GM08714 (cell line): ENCODE results near the gene GRIA4.

Experiments used
- H3K4me3 ChIP-seq: fragments of 200-500 bp; sonication (Bioruptor generic); 2 replicates; pipeline ENCODE4 v1.5.1; 2014; ENCODE audit warnings: mild to moderate bottlenecking, low read length, inconsistent platforms
- ZNF274 ChIP-seq: IDR thresholded peaks from 2 replicates; pipeline ENCODE4 v1.6.1; 2012; ENCODE audit warnings: mild to moderate bottlenecking, low read depth, low read length

Gene GRIA4

GRCh38 chr11:105673089-105673488, 63.2 kb downstream of the GRIA4 start:
- no peak for TF ChIP-seq ZNF274
- H3K4me3 ChIP-seq: no peak overlapping the region

DNA sequence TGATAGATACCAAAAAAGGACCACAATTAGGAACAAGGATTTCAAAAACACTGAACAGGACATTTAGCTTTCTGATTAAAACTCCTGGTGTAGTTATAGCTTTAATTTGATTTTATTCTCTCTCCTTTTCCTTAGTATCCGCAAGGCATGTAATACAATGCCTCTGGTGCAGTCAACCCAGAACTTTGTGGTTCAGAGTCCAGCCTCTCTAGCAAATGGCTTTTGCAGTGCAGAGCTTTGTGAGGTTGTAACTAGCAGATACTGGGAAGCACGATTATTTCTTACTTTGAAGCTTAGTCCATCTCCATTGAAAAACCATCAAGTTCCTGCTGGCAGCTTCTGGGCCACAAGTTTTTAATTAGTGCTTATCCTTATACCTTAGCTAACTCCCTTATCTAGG, 79.8 kb downstream of the GRIA4 start:
- TF ChIP-seq ZNF274: no peak

GRCh38 chr11:105690467-105690866, 80.6 kb downstream of the GRIA4 start:
- TF ChIP-seq ZNF274: no peak
- no peak overlapping the region for H3K4me3 ChIP-seq

More for the DNA sequence above, 79.8 kb downstream of the GRIA4 start:
- H3K4me3 ChIP-seq: no peak overlapping the region

DNA sequence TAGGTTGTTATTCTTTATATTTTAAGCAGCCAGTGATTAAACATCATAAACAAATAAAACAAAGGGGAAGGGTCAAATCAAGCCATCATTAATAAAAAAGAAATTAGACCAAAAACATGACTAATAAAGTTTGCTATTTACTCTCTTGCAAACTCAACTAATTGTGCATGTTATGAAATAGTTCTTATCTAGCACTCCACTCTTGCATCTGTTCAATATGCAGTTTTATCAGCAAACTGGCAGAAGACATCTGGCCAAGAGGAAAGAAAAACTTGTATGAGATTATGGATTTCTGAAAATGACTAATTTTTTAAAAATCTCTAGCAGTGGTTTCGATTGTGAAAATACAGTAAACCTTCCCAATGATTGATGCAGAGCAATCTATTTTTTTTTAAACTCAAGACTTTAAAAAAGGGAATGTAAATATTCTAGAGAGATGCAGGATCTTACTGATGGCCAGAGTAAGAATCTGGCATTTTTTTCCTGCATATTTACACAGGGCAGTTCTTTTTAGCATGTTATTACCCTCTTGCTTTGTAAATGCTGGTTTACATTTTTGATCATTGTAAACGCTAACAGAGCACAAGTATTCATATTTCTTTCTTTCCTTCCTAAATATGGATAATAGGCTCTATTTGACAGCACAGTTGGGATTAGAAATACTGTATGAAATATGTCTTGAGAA, 83.3 kb downstream of the GRIA4 start:
- no peak overlapping the region for H3K4me3 ChIP-seq
- TF ChIP-seq ZNF274: no peak

GRCh38 chr11:105696000-105696399, 86.1 kb downstream of the GRIA4 start:
- no peak overlapping the region for H3K4me3 ChIP-seq
- TF ChIP-seq ZNF274: no peak

DNA sequence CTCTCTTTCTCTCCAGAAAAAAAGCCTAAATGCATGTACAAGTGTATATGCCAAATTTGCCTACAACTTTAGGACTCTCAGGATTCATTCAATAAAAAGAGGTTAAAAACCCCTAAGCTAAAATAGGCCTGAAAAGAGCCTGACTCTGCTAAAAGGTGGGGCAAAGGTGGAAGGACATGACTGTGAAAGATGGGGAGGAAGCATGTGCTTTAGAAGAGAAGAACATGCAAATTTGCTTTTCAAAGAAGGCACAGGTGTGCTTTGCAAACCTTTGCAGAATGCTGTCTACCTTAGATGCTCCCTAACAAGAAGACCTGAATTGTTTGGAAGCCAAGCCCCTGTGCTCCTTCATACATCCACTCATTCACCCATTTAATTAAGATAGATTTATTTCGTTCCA, 87.4 kb downstream of the GRIA4 start:
- no peak for TF ChIP-seq ZNF274

GRCh38 chr11:105699203-105699602, 89.3 kb downstream of the GRIA4 start:
- H3K4me3 ChIP-seq: no peak overlapping the region
- TF ChIP-seq ZNF274: no peak

More for the DNA sequence above, 87.4 kb downstream of the GRIA4 start:
- H3K4me3 ChIP-seq: no peak overlapping the region

DNA sequence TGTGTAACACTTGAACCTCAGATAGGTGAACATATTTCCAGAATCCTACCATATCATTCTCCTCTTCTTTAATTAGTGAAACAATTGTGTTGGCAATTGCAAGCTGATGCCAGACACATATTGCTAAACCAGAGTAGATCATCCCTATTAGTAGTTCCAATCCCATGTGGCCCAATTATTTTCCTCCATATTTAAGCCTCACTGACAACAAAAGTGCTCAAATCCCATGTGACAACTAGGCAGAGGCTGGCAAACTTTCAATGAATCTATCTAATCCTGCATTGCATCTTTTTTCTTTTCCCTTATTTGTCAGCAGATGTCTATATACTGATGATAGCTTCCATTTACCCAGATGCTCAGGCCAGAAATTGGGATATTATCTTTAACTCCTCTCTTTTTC, 90.4 kb downstream of the GRIA4 start:
- no peak overlapping the region for H3K4me3 ChIP-seq
- TF ChIP-seq ZNF274: no peak

DNA sequence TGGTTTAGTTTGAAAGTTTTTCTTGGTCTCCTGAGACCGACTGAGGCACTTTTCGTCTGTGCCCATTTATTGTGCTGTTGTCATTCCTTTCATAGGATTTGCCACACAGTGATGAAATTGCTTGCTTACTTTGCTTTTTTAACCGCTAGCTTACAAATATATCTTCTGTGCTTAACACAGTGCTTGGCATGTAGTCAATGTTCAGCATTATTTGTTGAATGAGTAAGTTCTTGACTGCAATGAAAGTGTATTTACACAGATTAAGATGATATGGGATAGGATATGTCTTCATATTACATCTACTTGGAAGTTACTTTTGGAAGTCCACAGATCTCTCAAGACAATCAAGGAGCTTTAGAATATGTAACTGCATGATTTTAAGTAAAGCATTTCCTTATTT, 91.2 kb downstream of the GRIA4 start:
- no peak for TF ChIP-seq ZNF274

DNA sequence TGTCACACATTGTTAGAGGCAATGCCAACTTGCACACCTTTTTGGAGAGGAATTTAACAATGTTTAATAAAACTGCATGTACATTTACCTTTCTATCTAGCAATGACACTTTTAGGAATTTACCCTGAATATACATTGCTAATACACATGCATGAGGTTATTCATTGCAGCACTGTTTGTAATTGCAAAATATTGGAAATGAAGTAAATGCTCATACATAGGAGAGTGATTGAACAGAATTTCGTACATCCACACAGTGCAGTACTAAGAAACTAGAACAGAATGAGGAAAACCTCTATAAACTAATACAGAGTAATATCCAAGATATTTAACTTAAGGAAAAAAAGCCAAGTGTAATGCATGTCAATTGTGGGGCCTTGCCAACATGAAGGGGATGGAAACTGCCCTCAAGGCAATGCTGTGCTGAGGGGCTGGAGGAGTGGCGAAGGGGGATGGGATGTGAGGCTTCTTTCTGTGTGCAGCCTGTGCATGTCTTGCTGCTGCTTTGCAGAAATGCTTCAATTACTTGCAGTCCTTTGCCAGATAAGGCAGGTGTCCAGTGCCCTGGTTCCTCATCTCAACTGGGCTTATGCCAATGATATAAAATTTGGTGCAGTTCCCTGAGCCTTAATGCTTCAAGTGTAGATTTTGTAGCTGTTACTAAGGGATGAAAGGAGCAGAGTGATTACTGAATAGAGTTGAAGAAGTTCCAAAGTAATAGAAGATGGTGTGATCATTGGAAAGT, 96.1 kb downstream of the GRIA4 start:
- TF ChIP-seq ZNF274: no peak
- no peak overlapping the region for H3K4me3 ChIP-seq

More for the DNA sequence above, 91.2 kb downstream of the GRIA4 start:
- H3K4me3 ChIP-seq: no peak overlapping the region

DNA sequence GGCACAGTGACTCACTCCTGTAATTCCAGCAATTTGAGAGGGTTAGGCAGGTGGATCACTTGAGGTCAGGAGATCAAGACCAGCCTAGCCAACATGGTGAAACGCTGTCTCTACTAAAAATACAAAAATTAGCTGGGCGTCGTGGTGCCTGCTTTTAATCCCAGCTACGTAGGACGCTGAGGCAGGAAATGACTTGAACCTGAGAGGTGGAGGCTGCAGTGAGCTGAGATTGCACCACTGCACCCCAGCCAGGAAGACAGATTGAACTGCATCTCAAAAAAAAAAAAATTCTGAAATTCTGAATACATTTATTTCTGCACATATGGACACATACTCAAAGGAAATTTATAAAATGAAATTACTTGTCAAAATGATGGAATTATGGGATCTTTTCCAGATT, 103.2 kb downstream of the GRIA4 start:
- no peak for TF ChIP-seq ZNF274

DNA sequence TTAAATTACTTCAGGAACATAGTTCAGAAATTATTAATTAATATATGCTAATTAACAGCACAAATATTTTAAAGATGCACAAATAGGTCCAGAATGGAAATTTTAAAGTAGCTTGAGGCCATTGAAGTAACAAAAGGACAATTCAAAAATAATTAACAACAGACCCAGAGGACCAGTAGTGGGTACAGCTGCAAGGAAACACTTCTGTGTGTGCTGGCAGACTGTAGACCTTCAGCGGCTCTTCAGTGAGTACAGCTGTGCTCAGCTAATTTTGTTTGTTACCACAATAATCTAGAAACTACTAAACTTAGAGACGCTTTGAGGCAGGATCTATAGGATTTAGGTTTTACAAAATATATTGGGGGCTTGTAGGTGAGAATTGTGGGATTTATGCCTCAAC, 103.8 kb downstream of the GRIA4 start:
- H3K4me3 ChIP-seq: no peak overlapping the region
- no peak for TF ChIP-seq ZNF274

More for the DNA sequence above, 103.2 kb downstream of the GRIA4 start:
- H3K4me3 ChIP-seq: no peak overlapping the region

DNA sequence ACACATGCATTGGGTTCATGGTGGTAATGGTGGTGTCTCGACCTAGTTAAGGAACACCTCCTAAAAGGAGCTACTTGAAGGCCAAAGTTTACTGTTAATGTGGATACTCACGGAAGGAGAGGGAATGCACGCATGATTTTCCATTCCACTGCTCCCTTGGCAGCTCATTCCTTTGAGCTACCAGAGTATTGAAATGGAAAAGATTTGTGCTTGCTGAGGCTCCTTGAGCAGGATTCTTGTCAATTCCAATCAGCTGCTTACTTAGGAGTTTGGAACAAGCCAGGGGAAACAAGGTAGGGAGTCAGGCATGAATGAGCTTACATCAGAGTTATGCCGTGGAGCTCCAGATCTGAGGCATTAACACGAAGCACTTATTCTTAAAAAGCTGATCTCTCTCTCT, 108.8 kb downstream of the GRIA4 start:
- no peak for TF ChIP-seq ZNF274
- no peak overlapping the region for H3K4me3 ChIP-seq

DNA sequence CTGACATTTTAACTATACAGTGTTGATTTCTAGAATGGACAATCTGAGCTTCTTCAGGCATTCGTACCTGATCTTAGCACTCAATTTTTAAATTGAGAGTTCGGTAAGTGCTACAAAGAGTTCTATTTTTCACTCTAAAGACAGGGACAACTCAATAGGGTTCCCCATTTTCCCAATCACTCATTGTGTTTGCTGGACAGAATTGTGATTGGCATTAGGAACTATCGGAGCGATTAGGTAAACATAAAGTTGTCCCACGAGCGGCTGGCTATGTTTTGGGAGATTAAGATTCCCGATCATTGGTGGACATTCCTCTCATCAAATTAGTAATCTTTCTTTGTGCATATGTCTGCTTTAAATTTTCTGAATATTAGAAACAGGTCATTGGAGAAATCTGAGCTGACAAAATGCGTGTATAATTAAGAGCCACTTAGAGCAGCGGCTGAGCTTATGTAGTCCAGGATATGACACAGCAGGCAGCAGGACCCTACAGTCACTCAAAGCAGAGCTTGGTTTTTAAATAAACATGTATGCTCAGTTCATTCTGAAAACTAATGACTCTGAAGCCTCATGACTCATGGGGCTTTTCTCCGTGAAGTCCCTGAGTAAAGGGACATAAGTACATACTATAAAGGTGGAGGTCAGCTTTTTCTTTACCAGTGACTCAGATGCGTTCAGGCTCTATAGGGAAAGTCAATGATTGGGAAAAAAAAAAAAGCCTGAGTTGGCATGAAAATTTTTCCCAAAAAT, 109.4 kb downstream of the GRIA4 start:
- no peak overlapping the region for H3K4me3 ChIP-seq
- TF ChIP-seq ZNF274: no peak

- TF ChIP-seq ZNF274: no peak
- H3K4me3 ChIP-seq: no peak overlapping the region
Measured at GRCh38 chr11:105720096-105720495, 110.2 kb downstream of the GRIA4 start.
